ENCODE measurements around the gene TENM4. TPM values are rescaled to one million over a fixed set of nuclear protein-coding genes. Genes with fewer than 3 reads are reported as not detected.

Gene TENM4
- total and polyA plus RNA-seq, 4 donors = 0.02 to 0.33 (median 0.14) TPM

DNA sequence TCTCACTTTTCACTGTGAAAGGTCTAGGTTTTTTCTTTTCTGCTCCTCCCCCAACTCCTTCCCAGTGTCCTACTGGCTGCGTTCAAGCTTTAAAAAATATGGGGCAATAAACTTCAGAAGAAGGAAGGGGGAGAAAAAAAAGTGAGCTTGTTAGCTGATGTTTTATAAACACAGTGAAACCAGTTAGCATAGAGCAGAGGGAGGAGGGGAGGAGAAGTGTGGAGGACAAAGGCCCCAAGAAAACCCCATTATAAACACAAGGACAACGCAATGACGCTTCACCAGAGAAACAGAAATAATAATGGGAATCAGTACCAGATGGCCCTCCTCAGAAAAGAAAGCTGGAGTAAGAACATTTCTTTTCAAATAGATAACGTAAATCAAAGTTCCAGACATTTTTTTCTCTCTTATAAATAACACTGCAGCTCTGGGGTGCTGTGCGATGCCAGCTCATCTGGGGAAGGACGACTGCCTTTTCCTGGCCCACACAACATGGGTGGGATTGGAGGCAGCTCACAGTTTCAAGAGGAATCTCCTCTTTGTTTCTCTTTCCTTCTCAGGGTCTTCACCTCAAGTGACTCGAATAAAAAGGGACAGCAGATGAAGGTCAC, 630.8 kb downstream of the TENM4 start:
- Histone ChIP-seq H3K27me3 (ENCODE audit: control insufficient read depth in 4 of 4, insufficient read depth in 4 of 4, low read length in 3 of 4) (no peaks in the 10 kb centered on the region), H3K9me3 (ENCODE audit: control insufficient read depth in 4 of 4, low read length in 3 of 4) (no peaks in the 10 kb centered on the region), H3K4me3 (ENCODE audit: low read depth in 1 of 3, low read length in 3 of 3) (no peak overlapping the region), H3K36me3 (ENCODE audit: control insufficient read depth in 4 of 4, insufficient read depth in 3 of 4, low read depth in 1 of 4, low read length in 3 of 4) (no peaks in the 10 kb centered on the region), H3K9ac (ENCODE audit: low read depth in 1 of 2, low read length in 2 of 2) (no peak overlapping the region), H3K27ac (ENCODE audit: low read depth in 1 of 2, low read length in 2 of 2) (no peak overlapping the region), H3K4me1 (ENCODE audit: control insufficient read depth in 4 of 4, insufficient read depth in 4 of 4, low read length in 3 of 4) (no peaks in the 10 kb centered on the region)
- WGBS = 73% methylated on average over 7 of the region's 7 CpGs
- TF ChIP-seq RXRA (IDR thresholded peaks at IDR 0.05) (no peak), GABPA (IDR thresholded peaks at IDR 0.05 in 1 of 2, conservative IDR thresholded peaks at IDR 0.05 in 1 of 2) (no peak), HNF4A (conservative IDR thresholded peaks at IDR 0.05) (no peak), TAF1 (conservative IDR thresholded peaks at IDR 0.05) (no peak)
- TF ChIP-seq, protein P1, sequence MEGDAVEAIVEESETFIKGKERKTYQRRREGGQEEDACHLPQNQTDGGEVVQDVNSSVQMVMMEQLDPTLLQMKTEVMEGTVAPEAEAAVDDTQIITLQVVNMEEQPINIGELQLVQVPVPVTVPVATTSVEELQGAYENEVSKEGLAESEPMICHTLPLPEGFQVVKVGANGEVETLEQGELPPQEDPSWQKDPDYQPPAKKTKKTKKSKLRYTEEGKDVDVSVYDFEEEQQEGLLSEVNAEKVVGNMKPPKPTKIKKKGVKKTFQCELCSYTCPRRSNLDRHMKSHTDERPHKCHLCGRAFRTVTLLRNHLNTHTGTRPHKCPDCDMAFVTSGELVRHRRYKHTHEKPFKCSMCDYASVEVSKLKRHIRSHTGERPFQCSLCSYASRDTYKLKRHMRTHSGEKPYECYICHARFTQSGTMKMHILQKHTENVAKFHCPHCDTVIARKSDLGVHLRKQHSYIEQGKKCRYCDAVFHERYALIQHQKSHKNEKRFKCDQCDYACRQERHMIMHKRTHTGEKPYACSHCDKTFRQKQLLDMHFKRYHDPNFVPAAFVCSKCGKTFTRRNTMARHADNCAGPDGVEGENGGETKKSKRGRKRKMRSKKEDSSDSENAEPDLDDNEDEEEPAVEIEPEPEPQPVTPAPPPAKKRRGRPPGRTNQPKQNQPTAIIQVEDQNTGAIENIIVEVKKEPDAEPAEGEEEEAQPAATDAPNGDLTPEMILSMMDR (IDR thresholded peaks at IDR 0.05; ENCODE audit: low read depth, low read length, missing input control) = no peak
- TF ChIP-seq, protein P2, sequence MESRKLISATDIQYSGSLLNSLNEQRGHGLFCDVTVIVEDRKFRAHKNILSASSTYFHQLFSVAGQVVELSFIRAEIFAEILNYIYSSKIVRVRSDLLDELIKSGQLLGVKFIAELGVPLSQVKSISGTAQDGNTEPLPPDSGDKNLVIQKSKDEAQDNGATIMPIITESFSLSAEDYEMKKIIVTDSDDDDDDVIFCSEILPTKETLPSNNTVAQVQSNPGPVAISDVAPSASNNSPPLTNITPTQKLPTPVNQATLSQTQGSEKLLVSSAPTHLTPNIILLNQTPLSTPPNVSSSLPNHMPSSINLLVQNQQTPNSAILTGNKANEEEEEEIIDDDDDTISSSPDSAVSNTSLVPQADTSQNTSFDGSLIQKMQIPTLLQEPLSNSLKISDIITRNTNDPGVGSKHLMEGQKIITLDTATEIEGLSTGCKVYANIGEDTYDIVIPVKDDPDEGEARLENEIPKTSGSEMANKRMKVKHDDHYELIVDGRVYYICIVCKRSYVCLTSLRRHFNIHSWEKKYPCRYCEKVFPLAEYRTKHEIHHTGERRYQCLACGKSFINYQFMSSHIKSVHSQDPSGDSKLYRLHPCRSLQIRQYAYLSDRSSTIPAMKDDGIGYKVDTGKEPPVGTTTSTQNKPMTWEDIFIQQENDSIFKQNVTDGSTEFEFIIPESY (IDR thresholded peaks at IDR 0.05) = no peak
- TF ChIP-seq, protein P3, sequence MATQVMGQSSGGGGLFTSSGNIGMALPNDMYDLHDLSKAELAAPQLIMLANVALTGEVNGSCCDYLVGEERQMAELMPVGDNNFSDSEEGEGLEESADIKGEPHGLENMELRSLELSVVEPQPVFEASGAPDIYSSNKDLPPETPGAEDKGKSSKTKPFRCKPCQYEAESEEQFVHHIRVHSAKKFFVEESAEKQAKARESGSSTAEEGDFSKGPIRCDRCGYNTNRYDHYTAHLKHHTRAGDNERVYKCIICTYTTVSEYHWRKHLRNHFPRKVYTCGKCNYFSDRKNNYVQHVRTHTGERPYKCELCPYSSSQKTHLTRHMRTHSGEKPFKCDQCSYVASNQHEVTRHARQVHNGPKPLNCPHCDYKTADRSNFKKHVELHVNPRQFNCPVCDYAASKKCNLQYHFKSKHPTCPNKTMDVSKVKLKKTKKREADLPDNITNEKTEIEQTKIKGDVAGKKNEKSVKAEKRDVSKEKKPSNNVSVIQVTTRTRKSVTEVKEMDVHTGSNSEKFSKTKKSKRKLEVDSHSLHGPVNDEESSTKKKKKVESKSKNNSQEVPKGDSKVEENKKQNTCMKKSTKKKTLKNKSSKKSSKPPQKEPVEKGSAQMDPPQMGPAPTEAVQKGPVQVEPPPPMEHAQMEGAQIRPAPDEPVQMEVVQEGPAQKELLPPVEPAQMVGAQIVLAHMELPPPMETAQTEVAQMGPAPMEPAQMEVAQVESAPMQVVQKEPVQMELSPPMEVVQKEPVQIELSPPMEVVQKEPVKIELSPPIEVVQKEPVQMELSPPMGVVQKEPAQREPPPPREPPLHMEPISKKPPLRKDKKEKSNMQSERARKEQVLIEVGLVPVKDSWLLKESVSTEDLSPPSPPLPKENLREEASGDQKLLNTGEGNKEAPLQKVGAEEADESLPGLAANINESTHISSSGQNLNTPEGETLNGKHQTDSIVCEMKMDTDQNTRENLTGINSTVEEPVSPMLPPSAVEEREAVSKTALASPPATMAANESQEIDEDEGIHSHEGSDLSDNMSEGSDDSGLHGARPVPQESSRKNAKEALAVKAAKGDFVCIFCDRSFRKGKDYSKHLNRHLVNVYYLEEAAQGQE (IDR thresholded peaks at IDR 0.05) = no peak
- no peak for DNase-seq (ENCODE audit: low spot score)

DNA sequence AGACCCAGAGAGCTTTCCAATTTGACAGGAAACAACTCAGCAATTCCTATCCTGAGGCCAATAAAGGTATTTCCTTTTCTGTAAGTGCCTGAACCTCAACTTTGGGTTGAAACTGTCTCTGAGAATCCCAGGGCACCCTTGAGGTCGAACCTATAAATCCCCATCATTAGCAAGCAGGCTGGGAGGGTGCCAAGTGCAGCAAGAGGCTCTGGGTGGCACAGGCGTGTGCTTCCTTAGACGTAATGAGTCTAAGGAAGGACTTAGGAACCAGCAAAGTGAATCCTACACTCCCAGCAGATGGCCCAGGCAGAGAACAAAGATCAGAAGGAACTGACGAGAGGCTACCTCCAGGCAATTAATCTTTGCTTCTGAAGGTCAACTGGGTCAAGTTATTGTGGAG, 631.9 kb downstream of the TENM4 start:
- Histone ChIP-seq H3K4me3 (ENCODE audit: low read depth in 1 of 3, low read length in 3 of 3) (no peak overlapping the region), H3K9me3 (ENCODE audit: control insufficient read depth in 4 of 4, low read length in 3 of 4) (no peaks in the 10 kb centered on the region), H3K27ac (ENCODE audit: low read depth in 1 of 2, low read length in 2 of 2) (no peak overlapping the region), H3K4me1 (ENCODE audit: control insufficient read depth in 4 of 4, insufficient read depth in 4 of 4, low read length in 3 of 4) (no peaks in the 10 kb centered on the region), H3K27me3 (ENCODE audit: control insufficient read depth in 4 of 4, insufficient read depth in 4 of 4, low read length in 3 of 4) (no peaks in the 10 kb centered on the region), H3K36me3 (ENCODE audit: control insufficient read depth in 4 of 4, insufficient read depth in 3 of 4, low read depth in 1 of 4, low read length in 3 of 4) (no peaks in the 10 kb centered on the region), H3K9ac (ENCODE audit: low read depth in 1 of 2, low read length in 2 of 2) (no peak overlapping the region)
- TF ChIP-seq FOXA1 (IDR thresholded peaks at IDR 0.05) (no peak), FOXA2 (IDR thresholded peaks at IDR 0.05) (no peak), EGR1 (IDR thresholded peaks at IDR 0.05; ENCODE audit: low read depth in 2 of 2) (no peak), SP1 (IDR thresholded peaks at IDR 0.05) (no peak), ATF3 (IDR thresholded peaks at IDR 0.05) (no peak)
- 60% methylated on average over 4 of the region's 4 CpGs for WGBS
- no peak for DNase-seq (ENCODE audit: low spot score)
